Measurements from ENCODE around the gene NUAK1.

Gene NUAK1

DNA sequence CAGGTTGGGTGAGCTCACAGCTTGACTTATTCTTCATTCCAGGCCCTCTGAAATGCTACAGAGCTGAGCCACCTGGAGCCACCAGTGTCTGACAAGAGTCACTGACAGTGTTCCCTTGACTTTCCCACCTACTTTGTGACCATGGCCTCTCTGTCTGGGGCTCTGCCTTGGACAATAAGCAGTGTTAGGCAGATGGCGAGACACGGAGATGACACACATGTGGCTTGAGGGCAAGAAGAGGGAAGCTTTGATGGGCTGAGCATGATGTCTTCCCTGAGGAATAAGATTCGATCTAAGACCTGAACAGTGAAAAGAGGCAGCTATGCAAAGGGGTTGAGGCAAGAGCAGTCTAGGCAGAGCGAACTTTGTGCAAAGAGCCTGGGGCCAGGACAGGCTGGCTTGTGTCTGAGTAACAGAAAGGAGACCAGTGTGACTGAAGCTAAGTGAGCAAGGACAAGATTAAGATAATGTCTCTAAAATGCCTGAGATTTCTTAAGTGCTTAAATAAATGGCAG lies 105.5 kb downstream of the NUAK1 start:
- TF ChIP-seq, protein P1, sequence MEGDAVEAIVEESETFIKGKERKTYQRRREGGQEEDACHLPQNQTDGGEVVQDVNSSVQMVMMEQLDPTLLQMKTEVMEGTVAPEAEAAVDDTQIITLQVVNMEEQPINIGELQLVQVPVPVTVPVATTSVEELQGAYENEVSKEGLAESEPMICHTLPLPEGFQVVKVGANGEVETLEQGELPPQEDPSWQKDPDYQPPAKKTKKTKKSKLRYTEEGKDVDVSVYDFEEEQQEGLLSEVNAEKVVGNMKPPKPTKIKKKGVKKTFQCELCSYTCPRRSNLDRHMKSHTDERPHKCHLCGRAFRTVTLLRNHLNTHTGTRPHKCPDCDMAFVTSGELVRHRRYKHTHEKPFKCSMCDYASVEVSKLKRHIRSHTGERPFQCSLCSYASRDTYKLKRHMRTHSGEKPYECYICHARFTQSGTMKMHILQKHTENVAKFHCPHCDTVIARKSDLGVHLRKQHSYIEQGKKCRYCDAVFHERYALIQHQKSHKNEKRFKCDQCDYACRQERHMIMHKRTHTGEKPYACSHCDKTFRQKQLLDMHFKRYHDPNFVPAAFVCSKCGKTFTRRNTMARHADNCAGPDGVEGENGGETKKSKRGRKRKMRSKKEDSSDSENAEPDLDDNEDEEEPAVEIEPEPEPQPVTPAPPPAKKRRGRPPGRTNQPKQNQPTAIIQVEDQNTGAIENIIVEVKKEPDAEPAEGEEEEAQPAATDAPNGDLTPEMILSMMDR (IDR thresholded peaks at IDR 0.05; ENCODE audit: low read depth, low read length): no peak
- no peak overlapping the region for H3K4me3 ChIP-seq (ENCODE audit: low read depth, low read length)

DNA sequence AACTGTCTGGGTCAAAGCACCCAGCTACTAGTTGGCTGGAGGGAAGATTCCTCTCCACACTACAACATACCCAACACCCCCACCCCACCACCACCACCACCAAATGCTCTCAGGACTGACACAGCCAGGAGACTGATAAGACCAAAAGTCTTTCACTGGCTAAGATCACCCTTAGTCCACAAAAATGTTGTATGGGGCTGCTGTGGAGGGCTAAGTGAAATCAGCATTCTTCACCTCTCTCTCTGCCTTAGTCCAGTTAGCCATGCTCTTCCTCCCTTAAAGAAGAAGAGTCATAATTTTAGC lies 106.2 kb downstream of the NUAK1 start:
- TF ChIP-seq, protein P1 (IDR thresholded peaks at IDR 0.05; ENCODE audit: low read depth, low read length): no peak

GRCh38 chr12:106031761-106032622 lies 106.8 kb downstream of the NUAK1 start:
- H3K4me3 ChIP-seq (ENCODE audit: low read depth, low read length): no peak overlapping the region
- TF ChIP-seq, protein P1 (IDR thresholded peaks at IDR 0.05; ENCODE audit: low read depth, low read length): no peak

More for the DNA sequence above, 106.2 kb downstream of the NUAK1 start:
- H3K4me3 ChIP-seq (ENCODE audit: low read depth, low read length): no peak overlapping the region

DNA sequence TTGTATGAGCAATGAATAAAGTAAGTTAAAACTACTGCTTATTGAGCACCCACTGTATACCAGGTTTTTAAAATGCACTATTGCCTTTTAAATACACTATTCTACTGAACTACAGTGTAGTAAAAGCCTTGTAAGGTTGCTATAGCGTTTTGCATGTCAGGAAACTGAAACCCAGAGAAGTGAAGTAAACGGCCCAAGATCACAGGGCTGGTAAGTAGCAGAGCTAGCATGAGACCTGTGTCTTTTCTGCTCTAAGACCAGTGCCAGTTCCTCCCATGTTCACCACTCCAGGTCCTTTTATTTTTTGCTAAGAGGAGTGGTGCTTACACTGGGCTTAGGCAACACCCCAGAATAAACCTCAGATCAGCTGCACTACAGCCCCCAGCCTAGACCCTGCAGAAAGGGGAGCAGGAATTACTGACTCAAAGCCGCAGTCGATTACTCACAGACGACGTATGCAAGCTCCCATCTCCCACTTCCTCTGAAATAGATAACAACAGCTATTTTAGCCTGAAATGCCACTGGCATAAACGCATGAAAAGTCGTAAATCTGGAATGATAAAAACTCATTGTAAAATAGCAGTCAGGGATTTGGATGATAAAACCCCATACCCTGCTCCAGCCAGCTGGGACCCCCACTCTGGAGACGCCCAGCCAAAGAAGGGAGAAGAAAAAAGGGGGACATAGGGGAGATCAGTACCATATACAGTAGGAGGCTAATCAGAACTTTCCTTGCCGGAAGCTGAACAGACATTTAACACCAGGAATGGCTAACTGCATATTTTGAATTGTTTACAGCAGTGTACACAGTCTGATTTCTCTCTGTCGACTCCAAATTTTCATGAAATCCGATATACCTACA lies 108.3 kb downstream of the NUAK1 start:
- TF ChIP-seq, protein P1 (IDR thresholded peaks at IDR 0.05; ENCODE audit: low read depth, low read length): no peak
- peak overlapping the region; percentile 49 for H3K4me3 ChIP-seq (ENCODE audit: low read depth, low read length)

- TF ChIP-seq, protein P1 (IDR thresholded peaks at IDR 0.05; ENCODE audit: low read depth, low read length): no peak
Observed at GRCh38 chr12:106029532-106029931, 109.2 kb downstream of the NUAK1 start.

GRCh38 chr12:106027911-106028310 lies 110.8 kb downstream of the NUAK1 start:
- TF ChIP-seq, protein P1 (IDR thresholded peaks at IDR 0.05; ENCODE audit: low read depth, low read length): no peak
- H3K4me3 ChIP-seq (ENCODE audit: low read depth, low read length): no peak overlapping the region

More at GRCh38 chr12:106029532-106029931, 109.2 kb downstream of the NUAK1 start:
- H3K4me3 ChIP-seq (ENCODE audit: low read depth, low read length): no peak overlapping the region

Data from WI38 (cell line).